Left ventricle myocardium superior (tissue), 1 donor: ENCODE results near the gene ZCCHC7. TPM values are rescaled to one million over a fixed set of nuclear protein-coding genes. Genes with fewer than 3 reads are reported as not detected.

Experiments
- ATAC-seq: fragments of 200-7000 bp; cut with Tn5 transposase; one replicate; pipeline ENCODE4 v1.9.1; 2020; ENCODE audit warnings: mild to moderate bottlenecking, moderate library complexity
- DNase-seq: peaks from one replicate; pipeline ENCODE4 v3.0.0-alpha.2; 2020
- intact Hi-C: fragments of 100-400 bp; cut with micrococcal nuclease; formaldehyde crosslinking; loops from one replicate; pipeline ENCODE4 v1.11.0; 2022
- total RNA-seq: library from RNA; stranded (reverse); fragmentation: NEBNext Ultra II Directional; extraction: Animal tissue kit (Norgen Biotek cat#: 25700); gene quantifications from one replicate; pipeline ENCODE4 v1.2.1, GENCODE V29; 2021
- donor health status: DM: no; HTN: yes; CAD: no; lungs with severe emphysema.

Gene ZCCHC7
- total RNA-seq, 1 donor from 2014 or later = 9.0 TPM

DNA sequence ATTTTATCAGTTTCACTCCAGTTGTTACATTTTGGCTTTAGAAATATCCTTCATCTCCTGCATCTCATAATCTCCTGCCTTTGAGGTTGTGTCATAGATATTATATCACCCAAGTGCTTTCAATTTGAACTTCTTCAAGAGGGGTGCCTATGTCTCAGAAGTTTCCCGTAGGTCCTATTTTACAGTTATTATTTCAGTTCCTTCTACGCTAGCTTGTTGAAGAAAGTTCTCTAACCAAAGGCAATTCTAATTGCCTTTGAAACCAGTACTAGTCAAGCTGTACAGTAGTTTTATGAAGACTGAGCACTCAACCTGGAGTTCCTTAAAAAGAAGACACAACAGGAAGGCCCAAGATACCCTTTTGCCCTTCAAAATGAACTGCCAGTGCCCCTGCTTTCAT lies 116.4 kb downstream of the ZCCHC7 start:
- ATAC-seq (no peak), DNase-seq (no peak)
- intact Hi-C loops = no loop called here

DNA sequence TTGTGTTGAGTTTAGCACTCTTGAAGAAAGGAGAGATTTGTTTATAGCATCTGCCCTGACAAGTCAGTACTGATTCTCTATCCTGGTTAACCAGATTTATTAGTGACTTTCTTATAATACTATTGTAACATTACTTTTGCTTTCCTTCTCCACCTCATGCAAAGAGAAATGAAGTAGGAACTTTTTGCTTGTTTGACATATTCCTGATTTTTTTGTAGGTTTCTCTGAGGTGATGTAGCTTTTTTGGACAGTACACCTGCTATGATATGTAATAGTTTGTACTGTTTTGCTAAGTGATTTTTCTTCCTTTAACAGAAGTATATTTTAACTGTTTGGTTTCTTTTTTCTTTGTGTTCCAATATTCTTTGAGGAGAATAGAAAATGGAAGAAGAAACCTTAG lies 117.7 kb downstream of the ZCCHC7 start:
- DNase-seq (no peak), ATAC-seq (no peak)
- intact Hi-C loops = no loop called here

DNA sequence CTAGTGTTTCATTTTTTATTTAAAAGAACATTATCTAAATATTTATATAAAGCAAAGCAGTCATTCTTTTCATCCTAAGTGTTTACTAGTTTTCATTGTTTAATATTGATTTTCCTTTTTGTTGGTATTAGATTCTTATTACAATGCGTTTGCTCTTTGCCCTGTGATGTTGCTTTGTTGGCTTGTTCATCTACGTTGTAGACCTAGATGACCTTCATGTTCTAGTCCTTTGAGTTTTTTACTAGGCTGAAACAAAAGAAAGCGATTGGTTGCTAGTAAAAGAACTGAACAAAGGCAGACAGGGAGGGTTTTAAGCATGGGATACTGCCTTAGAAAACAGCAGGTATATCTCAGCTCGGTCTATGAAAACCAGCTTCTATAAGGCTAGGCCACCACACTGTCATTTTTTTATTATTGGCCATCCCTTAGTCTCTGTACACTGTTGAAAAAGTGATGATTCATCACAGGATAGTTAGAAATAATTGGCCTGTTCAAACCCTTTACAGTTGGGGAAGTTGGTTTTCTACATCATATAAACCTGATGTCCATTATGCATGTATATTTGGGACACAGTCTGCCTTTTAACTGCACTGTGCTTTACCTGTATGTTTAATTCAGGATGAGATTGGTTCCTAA lies 119.0 kb downstream of the ZCCHC7 start:
- no peak for ATAC-seq
- intact Hi-C loops = no loop called here
- no peak for DNase-seq

- DNase-seq = no peak
- intact Hi-C loops = no loop called here
- no peak for ATAC-seq
These were observed 119.5 kb downstream of the ZCCHC7 start for GRCh38 chr9:37239921-37240320.

GRCh38 chr9:37241340-37241739 lies 121.0 kb downstream of the ZCCHC7 start:
- DNase-seq (no peak), ATAC-seq (no peak)
- intact Hi-C loops = no loop called here

DNA sequence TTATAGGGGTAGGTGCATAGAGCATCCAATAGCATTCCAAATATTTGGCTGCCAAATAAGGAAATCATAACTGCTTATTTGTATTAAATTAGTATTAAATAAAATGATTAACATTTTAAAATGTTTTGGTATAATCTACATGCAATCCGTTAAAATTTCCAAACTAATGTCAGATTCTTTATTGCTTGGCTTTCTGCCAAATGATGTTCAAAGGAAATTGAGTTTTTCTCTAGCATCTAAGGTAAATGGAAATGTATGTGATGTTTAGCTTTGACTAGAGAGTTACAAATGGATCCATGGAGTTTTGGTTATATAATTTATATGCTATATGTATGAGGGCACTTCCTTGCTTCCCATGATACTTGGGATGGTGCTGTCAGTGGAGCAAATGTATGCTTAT lies 121.7 kb downstream of the ZCCHC7 start:
- intact Hi-C loops = no loop called here
- ATAC-seq (no peak), DNase-seq (no peak)

DNA sequence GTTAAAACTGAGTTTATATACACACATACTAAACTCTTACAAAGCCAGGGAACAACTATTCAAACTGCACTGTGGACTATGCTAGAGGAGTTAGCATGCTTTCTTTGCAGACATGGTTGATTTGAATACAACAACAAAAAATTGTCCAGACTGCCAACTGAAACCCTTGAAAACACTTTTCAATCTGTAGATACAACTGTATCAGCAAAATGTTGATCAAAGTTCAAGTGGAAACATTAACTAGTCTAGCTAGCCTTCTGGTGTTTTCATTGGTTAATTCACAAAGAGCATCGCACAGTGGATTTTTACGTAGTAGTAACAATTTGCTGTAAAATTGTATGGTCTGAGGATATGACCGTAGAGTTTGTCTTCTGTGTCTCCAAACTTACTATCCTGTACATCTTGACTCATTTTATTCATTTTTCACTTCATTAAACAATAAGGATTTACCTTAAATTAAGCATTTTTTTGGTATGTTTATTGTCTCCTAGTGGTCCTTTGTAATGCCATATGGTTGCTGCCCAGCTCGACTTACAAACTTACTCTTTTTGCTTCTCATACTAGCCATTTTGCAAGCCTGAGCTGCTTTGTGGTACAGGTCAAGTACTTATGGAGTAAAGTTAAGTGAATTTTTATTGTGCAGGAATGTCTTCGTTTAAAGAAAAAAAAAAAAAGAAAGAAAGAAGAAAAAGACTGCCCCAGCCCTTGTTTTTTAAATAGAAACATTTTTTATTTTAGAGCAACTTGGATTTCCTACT lies 123.4 kb downstream of the ZCCHC7 start:
- DNase-seq (no peak), ATAC-seq (no peak)
- intact Hi-C loops = no loop called here

DNA sequence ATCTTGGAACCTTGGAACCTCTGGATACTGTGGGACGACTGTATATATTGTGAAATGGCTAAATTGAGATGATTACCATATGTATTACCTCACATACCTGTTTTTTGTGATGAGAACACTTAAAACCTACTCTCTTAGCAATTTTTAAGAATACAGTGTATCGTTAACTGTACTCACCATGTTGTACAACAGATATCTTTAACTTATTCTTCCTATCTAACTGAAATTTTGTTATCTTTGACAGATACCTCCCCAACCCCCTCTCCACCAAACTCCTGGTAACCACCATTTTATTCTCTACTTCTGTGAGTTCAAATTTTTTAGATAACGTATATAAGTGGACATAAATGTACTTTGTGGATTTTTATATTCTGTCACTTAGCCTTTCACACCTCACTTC lies 126.5 kb downstream of the ZCCHC7 start:
- DNase-seq = no peak
- ATAC-seq = no peak
- intact Hi-C loops = no loop called here

- intact Hi-C loops = no loop called here
- DNase-seq = no peak
- no peak for ATAC-seq
These were observed 128.3 kb downstream of the ZCCHC7 start for GRCh38 chr9:37248651-37249163.

- no peak for ATAC-seq
- no peak for DNase-seq
- intact Hi-C loops = no loop called here
These were observed 131.1 kb downstream of the ZCCHC7 start for GRCh38 chr9:37251452-37251851.

- ATAC-seq = no peak
- intact Hi-C loops = no loop called here
- DNase-seq = no peak
These were observed 133.1 kb downstream of the ZCCHC7 start for GRCh38 chr9:37253377-37253937.

GRCh38 chr9:37255187-37255586 lies 134.8 kb downstream of the ZCCHC7 start:
- no peak for DNase-seq
- intact Hi-C loops = no loop called here
- ATAC-seq = no peak

- no peak for DNase-seq
- no peak for ATAC-seq
- intact Hi-C loops = no loop called here
These were observed 135.8 kb downstream of the ZCCHC7 start for GRCh38 chr9:37255944-37256862.

GRCh38 chr9:37259951-37260350 lies 139.6 kb downstream of the ZCCHC7 start:
- intact Hi-C loops = no loop called here
- no peak for DNase-seq
- ATAC-seq = no peak

DNA sequence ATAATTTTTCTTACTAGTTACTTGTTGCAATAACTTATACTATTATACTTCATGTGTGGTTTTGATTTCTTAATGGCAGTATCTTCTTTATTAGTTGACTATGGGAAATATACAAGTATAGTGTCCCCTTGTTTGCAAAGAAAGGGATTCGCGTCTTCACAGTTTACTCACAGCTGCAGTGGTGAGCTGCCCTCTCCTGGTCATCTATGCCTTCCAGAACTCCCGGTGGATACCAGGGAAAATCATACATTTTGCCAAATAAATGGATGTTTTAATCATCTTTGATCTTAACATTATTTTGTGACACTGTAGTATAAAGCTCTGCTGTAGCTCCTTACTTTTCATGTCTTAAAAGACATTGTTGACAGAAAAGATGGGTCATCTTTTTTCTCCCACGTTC lies 142.0 kb downstream of the ZCCHC7 start:
- ATAC-seq = no peak
- DNase-seq = no peak
- intact Hi-C loops = no loop called here

- ATAC-seq (no peak), DNase-seq (no peak)
- intact Hi-C loops = no loop called here
These were observed 144.2 kb downstream of the ZCCHC7 start for GRCh38 chr9:37264539-37264938.

GRCh38 chr9:37266630-37267029 lies 146.3 kb downstream of the ZCCHC7 start:
- intact Hi-C loops = no loop called here
- ATAC-seq = no peak
- no peak for DNase-seq

GRCh38 chr9:37269221-37269620 lies 148.8 kb downstream of the ZCCHC7 start:
- no peak for DNase-seq
- intact Hi-C loops = no loop called here
- ATAC-seq = no peak

GRCh38 chr9:37271679-37272078 lies 151.3 kb downstream of the ZCCHC7 start:
- no peak for DNase-seq
- intact Hi-C loops = no loop called here
- no peak for ATAC-seq

DNA sequence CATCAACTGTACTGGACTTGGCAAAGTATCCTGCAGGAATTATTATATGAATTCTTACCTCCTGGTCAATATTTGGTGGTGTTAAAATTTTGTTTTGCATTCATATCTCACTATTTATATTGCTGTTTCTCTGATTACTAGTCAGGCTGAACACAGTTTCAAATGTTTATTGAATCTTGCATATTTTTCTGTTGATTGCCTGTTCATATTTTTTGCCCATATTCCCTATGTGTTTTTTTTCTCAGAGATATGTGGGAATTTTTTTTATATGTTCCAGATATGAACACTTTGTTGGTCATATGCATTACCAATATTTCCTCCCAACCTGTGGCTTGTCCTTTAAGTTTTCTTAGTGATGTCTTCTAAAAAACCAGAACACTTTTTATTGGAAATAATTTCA lies 153.2 kb downstream of the ZCCHC7 start:
- ATAC-seq (no peak), DNase-seq (no peak)
- intact Hi-C loops = no loop called here
